HT1080 (cell line): ENCODE data around the gene NAP1L1. TPM values are rescaled to one million over a fixed set of nuclear protein-coding genes. Genes with fewer than 3 reads are reported as not detected.
"Not testable (repeated sequence)": the region's sequence is repeated elsewhere in the genome, so short reads cannot be mapped to it uniquely, and the experiment has no call there.

Experiments used
- DNase-seq: peaks from one replicate; pipeline ENCODE4 v3.0.0-alpha.2; 2015; ENCODE audit warnings: low read depth
- total RNA-seq: library from RNA; depleted of rRNA; stranded (reverse); fragments of >200 nt; shearing (Covaris generic); gene quantifications from 2 replicates; pipeline ENCODE4 v1.2.3, GENCODE V29; 2014; rRNA removed

NAP1L1 gene
- total RNA-seq, 1 experiment from 2014 or later = 444 TPM

- DNase-seq = no peak
Observed at GRCh38 chr12:75994069-75994740, 90.3 kb downstream of the NAP1L1 start.

DNA sequence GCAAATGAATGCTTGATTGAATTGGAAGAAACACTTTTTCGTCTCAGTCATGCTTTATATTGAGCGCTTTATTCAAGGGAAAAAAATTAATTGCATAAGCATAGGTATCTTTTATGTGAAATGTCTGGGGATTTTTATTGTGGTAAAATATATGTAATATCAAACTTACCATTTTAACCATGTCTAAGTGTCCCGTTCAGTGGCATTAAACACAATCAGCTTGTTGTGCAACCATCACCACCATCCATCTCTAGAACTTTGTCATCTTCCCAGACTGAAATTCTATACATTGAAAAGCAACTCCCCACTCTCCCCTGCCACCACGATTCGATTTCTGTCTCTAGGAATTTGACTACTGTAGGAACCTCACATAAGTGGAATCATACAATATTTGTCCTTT, 92.7 kb downstream of the NAP1L1 start:
- no peak for DNase-seq

GRCh38 chr12:75990189-75990912, 94.1 kb downstream of the NAP1L1 start:
- DNase-seq = no peak

- not testable (repeated sequence) for DNase-seq
Observed at GRCh38 chr12:75987709-75988108, 96.8 kb downstream of the NAP1L1 start.

Other genes starting within 250 kb of the NAP1L1 start
- gene PHLDA1, start 52.9 kb downstream of the NAP1L1 start, total RNA-seq = 155 and 184 TPM in 2 replicates